K562 (cell line): Measurements from ENCODE around the gene TRDMT1. TPM values are rescaled to one million over a fixed set of nuclear protein-coding genes. Genes with fewer than 3 reads are reported as not detected.
A peak's percentile ranks its signal among the peaks of the same experiment; 100 is the strongest.

Experiments
- EZH2 ChIP-seq: IDR thresholded peaks from 2 replicates; pipeline ENCODE4 v1.6.1; 2012; ENCODE audit warnings: low read depth, mild to moderate bottlenecking, inconsistent platforms, low read length, borderline replicate concordance
- GABPA ChIP-seq: fragments of 200-800 bp; sonication (Bioruptor generic); conservative IDR thresholded peaks from 2 replicates; pipeline ENCODE4 v1.6.1; 2016; ENCODE audit warnings: low read depth, missing genetic modification characterization, missing compliant biosample characterization
- GTF3C2 ChIP-seq: IDR thresholded peaks from 3 replicates; pipeline ENCODE4 v1.6.1; 2011; ENCODE audit warnings: borderline replicate concordance, mild to moderate bottlenecking, moderate library complexity; ENCODE audit not compliant: insufficient read length; ENCODE audit errors: extremely low read depth
- HLTF ChIP-seq: fragments of 450-650 bp; IDR thresholded peaks from 2 replicates; pipeline ENCODE4 v1.6.1; 2016
- KDM1A ChIP-seq, 2 experiments: fragments of 450-650 bp; IDR thresholded peaks; 2 replicates each; pipeline ENCODE4 v1.6.1; 2016; ENCODE audit warnings: mild to moderate bottlenecking in 2 of 2
- KDM5B ChIP-seq: fragments of 200-600 bp; sonication (generic); IDR thresholded peaks from 2 replicates; pipeline ENCODE4 v1.6.1; 2012; ENCODE audit warnings: low read depth, mild to moderate bottlenecking, moderate library complexity, low read length, control low read depth, inconsistent platforms; ENCODE audit not compliant: insufficient replicate concordance
- KLF10 ChIP-seq: fragments of 250-450 bp; sonication (Bioruptor Pico); IDR thresholded peaks from 2 replicates; pipeline ENCODE4 v1.6.1; 2021; ENCODE audit warnings: matching md5 sums
- MCM5 ChIP-seq: fragments of 450-650 bp; IDR thresholded peaks from 2 replicates; pipeline ENCODE4 v1.6.1; 2016; ENCODE audit warnings: low read depth
- MIER1 ChIP-seq: fragments of 450-650 bp; IDR thresholded peaks from 2 replicates; pipeline ENCODE4 v1.6.1; 2016; ENCODE audit warnings: antibody characterized with exemption, mild to moderate bottlenecking, low read depth
- PCBP2 ChIP-seq: fragments of 200-400 bp; formaldehyde crosslinking; IDR thresholded peaks from 2 replicates; pipeline ENCODE4 v1.6.1; 2018; ENCODE audit warnings: low read length, low read depth, mild to moderate bottlenecking, moderate library complexity; ENCODE audit not compliant: poor library complexity, severe bottlenecking
- PHF20 ChIP-seq: fragments of 450-650 bp; IDR thresholded peaks from 2 replicates; pipeline ENCODE4 v1.6.1; 2018; ENCODE audit not compliant: partially characterized antibody
- RAD51 ChIP-seq: fragments of 450-650 bp; IDR thresholded peaks from 2 replicates; pipeline ENCODE4 v1.7.1; 2016; ENCODE audit warnings: low read depth, mild to moderate bottlenecking, borderline replicate concordance
- RBBP5 ChIP-seq: fragments of 200-600 bp; sonication (generic); IDR thresholded peaks from 2 replicates; pipeline ENCODE4 v1.6.1; 2012; ENCODE audit warnings: borderline replicate concordance, mild to moderate bottlenecking, low read length, control low read depth, inconsistent platforms; ENCODE audit not compliant: insufficient read depth, poor library complexity, severe bottlenecking
- RBFOX2 ChIP-seq: fragments of 200-400 bp; formaldehyde crosslinking; IDR thresholded peaks from 2 replicates; pipeline ENCODE4 v1.6.1; 2017; ENCODE audit warnings: low read depth, mild to moderate bottlenecking, low read length, moderate library complexity
- SMAD4 ChIP-seq: fragments of 250-450 bp; sonication (Bioruptor Pico); conservative IDR thresholded peaks from 2 replicates; pipeline ENCODE4 v1.8.0; 2021; ENCODE audit warnings: inconsistent platforms, mild to moderate bottlenecking, moderate library complexity
- SNIP1 ChIP-seq: fragments of 450-650 bp; IDR thresholded peaks from 2 replicates; pipeline ENCODE4 v1.7.1; 2017; ENCODE audit warnings: low read depth, mild to moderate bottlenecking
- SOX6 ChIP-seq: fragments of 450-650 bp; IDR thresholded peaks from 2 replicates; pipeline ENCODE4 v1.6.1; 2014; ENCODE audit warnings: mild to moderate bottlenecking
- SUPT5H ChIP-seq: fragments of 450-650 bp; IDR thresholded peaks from 2 replicates; pipeline ENCODE4 v1.6.1; 2016
- XRCC5 ChIP-seq: fragments of 200-400 bp; formaldehyde crosslinking; IDR thresholded peaks from 2 replicates; pipeline ENCODE4 v1.6.1; 2017; ENCODE audit warnings: low read depth, mild to moderate bottlenecking, low read length
- ZFP30 ChIP-seq: fragments of 250-450 bp; sonication (Bioruptor Pico); IDR thresholded peaks from 2 replicates; pipeline ENCODE4 v1.8.0; 2022; ENCODE audit warnings: moderate library complexity, mild to moderate bottlenecking, inconsistent platforms, borderline replicate concordance
- ZNF12 ChIP-seq: sonication (generic); formaldehyde crosslinking; IDR thresholded peaks from 2 replicates; pipeline ENCODE4 v1.4.0; 2020; ENCODE audit warnings: mild to moderate bottlenecking, missing genetic modification reagents
- ZNF239 ChIP-seq: fragments of 250-450 bp; sonication (Bioruptor Pico); IDR thresholded peaks from 2 replicates; pipeline ENCODE4 v1.4.0; 2020; ENCODE audit warnings: mild to moderate bottlenecking
- ZNF766 ChIP-seq: fragments of 200-800 bp; sonication (Bioruptor generic); conservative IDR thresholded peaks from 2 replicates; pipeline ENCODE4 v1.6.1; 2016; ENCODE audit warnings: missing genetic modification characterization, missing compliant biosample characterization
- polyA plus RNA-seq, 8 experiments: library from polyadenylated mRNA; depleted of rRNA in 4 of 8; stranded (reverse) in 5 of 8; unstranded in 3 of 8; fragments of >200 nt; fragmentation: Nextera tagmentation in 2 of 8; fragmentation: Illumina TruSeq in 1 of 8; extraction: Ambion mirVana in 2 of 8; extraction: Trizol in 1 of 8; gene quantifications; 2 replicates each; pipeline versions ENCODE4 v1.2.1 to v1.2.3, GENCODE V29; 2011 to 2014; ENCODE audit warnings: inconsistent platforms in 1 of 8, missing spikeins in 1 of 8
- total RNA-seq, 7 experiments: library from RNA; depleted of rRNA in 6 of 7; stranded (reverse); fragments of >200 nt in 6 of 7; fragmentation: Illumina TruSeq in 2 of 7; extraction: Trizol in 2 of 7; gene quantifications; 2 replicates each; pipeline versions ENCODE4 v1.2.1 to v1.2.3, GENCODE V29; 2011 to 2021; ENCODE audit warnings: low replicate concordance in 1 of 7
- TF ChIP-seq, protein P1 (sequence below), 2 experiments: fragments of 450-650 bp; IDR thresholded peaks; 2 replicates each; pipeline ENCODE4 v1.6.1; 2016
- TF ChIP-seq, protein P2 (sequence below): fragments of 250-450 bp; sonication (Bioruptor Pico); IDR thresholded peaks from 2 replicates; pipeline ENCODE4 v1.5.0; 2020; ENCODE audit warnings: mild to moderate bottlenecking

TRDMT1 gene
- total and polyA plus RNA-seq, 9 of the 15 experiments (the other 6 are each of a cell fraction or from before 2014, with no cell fraction given), result 5.4 to 12.6 (median 9.3) TPM

- TF ChIP-seq EZH2, result no peak
- TF ChIP-seq HLTF, result no peak
- no peak for TF ChIP-seq KDM5B
- TF ChIP-seq KDM1A (IDR thresholded peaks at IDR 0.05), result no peak
- TF ChIP-seq ZNF239, result no peak
- TF ChIP-seq GTF3C2, result no peak
- TF ChIP-seq PHF20, result no peak
- TF ChIP-seq, protein P1, sequence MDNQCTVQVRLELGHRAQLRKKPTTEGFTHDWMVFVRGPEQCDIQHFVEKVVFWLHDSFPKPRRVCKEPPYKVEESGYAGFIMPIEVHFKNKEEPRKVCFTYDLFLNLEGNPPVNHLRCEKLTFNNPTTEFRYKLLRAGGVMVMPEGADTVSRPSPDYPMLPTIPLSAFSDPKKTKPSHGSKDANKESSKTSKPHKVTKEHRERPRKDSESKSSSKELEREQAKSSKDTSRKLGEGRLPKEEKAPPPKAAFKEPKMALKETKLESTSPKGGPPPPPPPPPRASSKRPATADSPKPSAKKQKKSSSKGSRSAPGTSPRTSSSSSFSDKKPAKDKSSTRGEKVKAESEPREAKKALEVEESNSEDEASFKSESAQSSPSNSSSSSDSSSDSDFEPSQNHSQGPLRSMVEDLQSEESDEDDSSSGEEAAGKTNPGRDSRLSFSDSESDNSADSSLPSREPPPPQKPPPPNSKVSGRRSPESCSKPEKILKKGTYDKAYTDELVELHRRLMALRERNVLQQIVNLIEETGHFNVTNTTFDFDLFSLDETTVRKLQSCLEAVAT (IDR thresholded peaks at IDR 0.05), result no peak
- TF ChIP-seq ZFP30 (CRISPR knock-in tag), result no peak
- TF ChIP-seq, protein P2, sequence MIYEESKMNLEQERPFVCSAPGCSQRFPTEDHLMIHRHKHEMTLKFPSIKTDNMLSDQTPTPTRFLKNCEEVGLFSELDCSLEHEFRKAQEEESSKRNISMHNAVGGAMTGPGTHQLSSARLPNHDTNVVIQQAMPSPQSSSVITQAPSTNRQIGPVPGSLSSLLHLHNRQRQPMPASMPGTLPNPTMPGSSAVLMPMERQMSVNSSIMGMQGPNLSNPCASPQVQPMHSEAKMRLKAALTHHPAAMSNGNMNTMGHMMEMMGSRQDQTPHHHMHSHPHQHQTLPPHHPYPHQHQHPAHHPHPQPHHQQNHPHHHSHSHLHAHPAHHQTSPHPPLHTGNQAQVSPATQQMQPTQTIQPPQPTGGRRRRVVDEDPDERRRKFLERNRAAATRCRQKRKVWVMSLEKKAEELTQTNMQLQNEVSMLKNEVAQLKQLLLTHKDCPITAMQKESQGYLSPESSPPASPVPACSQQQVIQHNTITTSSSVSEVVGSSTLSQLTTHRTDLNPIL (CRISPR knock-in tag), result no peak
- no peak for TF ChIP-seq MCM5
- no peak for TF ChIP-seq KLF10 (CRISPR knock-in tag)
- TF ChIP-seq SOX6, result peak; percentile 64
- peak; percentile 69 for TF ChIP-seq GABPA (tag)
- TF ChIP-seq RBBP5, result no peak
- peak; percentile 25; the same call in 1 of the 2 replicates for TF ChIP-seq SUPT5H
- TF ChIP-seq RAD51, result no peak
- peak; percentile 50; the same call in 1 of the 2 replicates for TF ChIP-seq RBFOX2
- TF ChIP-seq SMAD4 (CRISPR knock-in tag), result no peak
- no peak for TF ChIP-seq ZNF12 (CRISPR knock-in tag)
- TF ChIP-seq PCBP2, result no peak
- TF ChIP-seq ZNF766, result no peak
- no peak for TF ChIP-seq MIER1
- TF ChIP-seq XRCC5, result no peak
- TF ChIP-seq SNIP1, result no peak
Observed at GRCh38 chr10:17216217-17216900, 14.9 kb upstream of the TRDMT1 start (continued).
